Embryonic facial prominence (tissue), 1 donor: Measurements from ENCODE around the gene UCN.
"Not testable (repeated sequence)": the region's sequence is repeated elsewhere in the genome, so short reads cannot be mapped to it uniquely, and the experiment has no call there.

Experiments used
- DNase-seq: peaks from one replicate; pipeline ENCODE4 v3.0.0-alpha.2; 2016; ENCODE audit errors: extremely low spot score

The UCN gene

DNA sequence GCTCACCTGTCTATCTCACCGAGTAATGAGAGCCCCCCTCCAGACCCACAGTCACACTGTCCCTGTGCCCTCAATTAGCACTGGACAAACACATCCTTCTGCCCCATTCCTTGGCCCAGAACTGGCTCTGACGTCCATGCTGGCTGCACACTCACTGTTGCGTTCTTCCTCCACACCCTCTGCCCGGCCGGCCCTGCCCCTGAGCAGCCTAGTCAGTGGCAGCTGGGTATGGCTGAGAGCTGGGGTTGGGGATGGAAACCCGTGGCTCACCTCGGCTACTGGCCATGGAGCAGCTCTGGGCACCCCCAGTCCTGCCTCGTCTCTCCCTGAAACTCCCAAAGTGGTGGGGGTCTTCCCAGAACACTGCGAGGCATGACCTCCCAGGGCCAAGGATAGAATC lies 6.5 kb upstream of the UCN start:
- no peak for DNase-seq

DNA sequence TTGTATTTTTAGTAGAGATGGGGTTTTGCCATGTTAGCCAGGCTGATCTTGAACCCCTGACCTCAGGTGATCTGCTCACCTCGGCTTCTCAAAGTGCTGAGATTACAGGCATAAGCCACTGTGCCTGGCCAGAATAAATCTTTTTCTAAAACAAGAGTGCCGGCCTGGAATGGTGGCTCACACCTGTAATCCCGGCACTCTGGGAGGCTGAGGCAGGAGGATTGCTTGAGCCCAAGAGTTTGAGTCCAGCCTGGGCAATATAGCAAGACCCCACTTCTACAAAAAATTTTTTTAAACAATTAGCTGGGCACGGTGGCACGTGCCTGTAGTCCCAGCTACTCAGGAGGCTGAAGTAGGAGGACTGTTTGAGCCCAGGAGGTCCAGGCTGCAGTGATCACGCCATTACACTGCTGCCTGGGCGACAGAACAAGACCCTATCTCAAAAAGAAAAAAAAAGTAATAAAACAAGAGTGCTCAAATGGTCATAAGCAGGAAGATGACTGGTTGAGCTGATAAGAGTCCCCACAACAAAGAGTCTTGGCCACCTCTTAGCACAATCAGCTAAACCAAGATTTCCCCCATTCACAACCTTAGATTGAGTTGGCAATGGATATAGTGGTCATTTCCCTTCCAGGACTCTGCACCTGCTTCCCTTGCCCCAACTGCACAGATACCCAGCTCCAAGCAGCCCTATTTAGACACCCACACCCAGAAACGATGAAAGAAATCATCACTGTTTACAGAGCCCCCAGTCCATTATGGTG lies 5.8 kb upstream of the UCN start:
- DNase-seq, result no peak

DNA sequence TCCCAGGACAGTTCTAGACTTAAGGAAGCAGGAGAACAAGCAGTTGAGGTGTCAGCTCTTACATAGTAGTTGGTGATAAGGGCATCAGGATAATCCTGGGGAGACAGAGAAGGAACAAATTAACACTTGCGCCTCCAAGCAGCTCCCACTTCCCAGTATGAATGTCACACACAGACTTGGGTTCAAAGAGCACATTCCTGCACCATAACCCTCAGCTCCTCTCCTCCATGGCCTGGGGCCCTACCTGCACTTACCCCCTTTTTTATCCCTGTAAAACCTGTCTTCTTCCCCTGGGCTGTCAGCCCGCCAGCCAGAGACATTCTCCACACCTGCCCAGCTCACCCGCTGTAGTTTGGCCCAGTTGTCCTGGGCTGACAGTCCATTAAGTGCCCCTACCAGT lies 3.9 kb upstream of the UCN start:
- DNase-seq, result no peak

DNA sequence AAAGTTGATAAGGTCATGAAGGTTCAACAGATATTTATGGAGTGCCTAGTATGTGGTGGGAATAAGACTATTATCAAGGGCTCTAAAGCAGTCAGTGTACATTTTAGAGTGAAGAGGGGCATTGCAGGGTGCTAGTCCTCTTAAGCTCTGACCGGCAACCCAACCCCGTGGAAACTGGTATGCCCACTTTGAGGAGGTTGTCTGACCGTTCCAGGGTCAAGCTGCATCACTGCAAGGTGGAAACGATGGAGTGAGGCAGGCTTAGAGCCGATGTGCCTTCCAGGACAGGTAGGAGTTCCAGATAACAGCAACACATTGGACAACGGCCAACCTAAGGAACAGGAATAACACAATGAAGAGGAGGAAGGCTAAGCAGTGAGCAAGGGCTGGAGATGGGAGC lies 1.4 kb upstream of the UCN start:
- DNase-seq, result no peak

DNA sequence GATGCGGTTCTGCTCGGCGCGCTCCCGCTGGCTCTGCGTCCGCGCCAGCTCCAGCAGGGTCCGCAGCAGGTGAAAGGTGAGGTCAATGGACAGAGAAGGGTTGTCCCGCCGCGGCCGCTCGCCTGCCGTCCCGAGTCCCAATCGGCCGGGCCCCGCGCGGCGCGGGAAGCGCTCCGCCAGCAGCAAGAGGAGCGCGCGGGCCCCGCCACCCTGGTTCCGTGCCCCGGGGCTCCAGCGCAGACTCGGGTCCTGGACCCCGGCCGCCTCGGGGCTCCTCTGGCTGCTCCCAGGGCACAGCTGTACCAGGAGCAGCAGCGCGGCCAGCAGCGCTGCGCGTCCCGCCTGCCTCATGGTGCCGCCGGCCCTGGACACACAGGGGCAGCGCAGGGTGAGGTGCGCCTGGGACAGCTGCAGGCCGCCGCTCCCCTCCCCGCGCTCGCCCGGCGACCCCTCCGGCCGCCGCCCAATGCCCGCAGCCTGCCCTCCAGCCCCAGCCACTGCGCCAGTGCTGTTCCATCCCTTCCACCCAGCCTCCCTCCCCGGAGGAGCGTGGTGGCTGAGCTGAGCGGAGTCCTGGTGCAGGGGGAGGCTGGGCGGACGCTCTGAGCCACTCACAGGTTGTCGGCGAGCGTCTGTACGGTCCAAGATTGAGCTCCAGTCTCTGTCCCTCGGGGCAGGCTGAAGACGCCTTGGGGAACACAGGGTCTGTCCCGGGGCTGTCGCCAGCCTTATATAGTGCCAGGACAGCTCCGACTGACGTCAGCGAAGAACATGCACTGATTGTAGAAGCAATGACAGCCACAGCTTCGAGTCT lies 493 bp downstream of the UCN start:
- DNase-seq, result no peak

DNA sequence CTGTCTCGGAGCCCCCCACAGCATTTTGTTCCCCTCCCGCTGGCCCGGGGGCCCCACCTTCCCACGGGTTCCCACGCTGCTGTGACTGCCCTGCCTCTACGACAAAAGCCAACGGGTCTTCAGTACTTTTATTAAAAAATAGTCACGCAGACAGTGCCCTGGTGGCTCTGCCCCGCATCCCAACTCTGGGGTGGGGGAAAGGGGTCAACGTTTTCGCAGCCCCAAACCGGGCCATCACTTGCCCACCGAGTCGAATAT lies 1.0 kb downstream of the UCN start:
- DNase-seq, result no peak

DNA sequence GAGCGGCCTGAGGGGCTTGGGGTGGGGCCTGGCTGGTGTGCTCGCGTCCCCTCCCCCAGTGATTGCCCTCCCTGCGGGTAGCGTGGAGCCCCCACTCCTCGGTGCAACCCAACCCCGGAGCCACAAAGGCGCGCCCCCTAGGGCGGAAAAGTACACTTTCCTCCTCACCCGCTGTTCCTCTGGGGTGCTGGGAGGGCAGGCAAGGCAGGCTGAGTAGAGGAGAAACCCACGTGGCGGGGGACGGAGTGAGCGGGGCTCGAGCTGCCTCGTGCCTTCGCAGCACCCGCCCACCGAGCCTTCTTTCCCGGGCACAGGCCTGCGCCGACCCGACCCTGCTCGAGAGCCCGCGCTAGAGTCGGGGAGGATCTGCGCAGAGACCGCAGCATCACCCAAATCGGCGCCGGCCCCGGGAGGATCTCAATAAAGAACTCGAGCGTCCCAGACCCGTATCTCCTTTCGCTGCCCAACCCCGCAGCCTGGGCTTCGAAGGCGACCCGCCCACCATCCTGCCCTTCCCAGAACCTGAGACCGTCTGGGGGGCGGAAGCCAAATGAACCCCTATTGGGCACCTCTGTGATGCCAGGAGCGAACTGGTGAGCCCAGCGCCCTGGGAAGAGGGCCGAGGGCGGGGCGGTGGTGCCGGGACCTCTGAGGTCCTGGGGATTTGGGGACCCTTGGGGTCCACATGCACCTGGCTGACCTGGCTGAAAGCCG lies 1.5 kb downstream of the UCN start:
- DNase-seq, result no peak

DNA sequence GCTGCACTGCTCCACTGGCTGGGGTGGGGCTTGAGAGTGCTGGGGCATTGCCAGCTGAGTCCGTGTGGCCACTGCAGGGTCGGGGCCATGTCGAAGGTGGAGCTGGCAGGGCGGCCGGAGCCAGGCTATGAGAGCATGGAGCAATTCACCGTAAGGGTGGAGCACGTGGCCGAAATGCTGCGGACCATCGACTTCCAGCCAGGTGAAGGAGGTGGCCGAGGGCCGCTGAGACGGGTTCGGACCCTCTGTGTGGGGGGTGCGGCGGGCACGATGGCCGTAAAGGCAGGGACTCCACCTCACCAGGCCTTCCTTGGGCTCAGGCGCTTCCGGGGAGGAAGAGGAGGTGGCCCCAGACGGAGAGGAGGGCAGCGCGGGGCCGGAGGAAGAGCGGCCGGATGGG lies 2.1 kb downstream of the UCN start:
- DNase-seq, result no peak

DNA sequence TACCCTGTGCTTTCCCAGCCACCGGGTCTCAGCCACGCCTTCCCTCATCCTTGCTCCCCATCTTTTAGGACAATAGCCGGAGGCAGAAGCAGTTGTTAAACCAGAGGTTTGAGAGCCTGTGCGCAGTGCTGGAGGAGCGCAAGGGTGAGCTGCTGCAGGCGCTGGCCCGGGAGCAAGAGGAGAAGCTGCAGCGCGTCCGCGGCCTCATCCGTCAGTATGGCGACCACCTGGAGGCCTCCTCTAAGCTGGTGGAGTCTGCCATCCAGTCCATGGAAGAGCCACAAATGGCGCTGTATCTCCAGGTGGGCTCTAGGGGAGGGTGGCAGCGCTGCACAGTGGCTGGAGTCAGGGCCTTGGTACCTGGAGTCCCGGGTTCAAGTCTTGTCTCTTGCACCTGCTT lies 2.7 kb downstream of the UCN start:
- no peak for DNase-seq

DNA sequence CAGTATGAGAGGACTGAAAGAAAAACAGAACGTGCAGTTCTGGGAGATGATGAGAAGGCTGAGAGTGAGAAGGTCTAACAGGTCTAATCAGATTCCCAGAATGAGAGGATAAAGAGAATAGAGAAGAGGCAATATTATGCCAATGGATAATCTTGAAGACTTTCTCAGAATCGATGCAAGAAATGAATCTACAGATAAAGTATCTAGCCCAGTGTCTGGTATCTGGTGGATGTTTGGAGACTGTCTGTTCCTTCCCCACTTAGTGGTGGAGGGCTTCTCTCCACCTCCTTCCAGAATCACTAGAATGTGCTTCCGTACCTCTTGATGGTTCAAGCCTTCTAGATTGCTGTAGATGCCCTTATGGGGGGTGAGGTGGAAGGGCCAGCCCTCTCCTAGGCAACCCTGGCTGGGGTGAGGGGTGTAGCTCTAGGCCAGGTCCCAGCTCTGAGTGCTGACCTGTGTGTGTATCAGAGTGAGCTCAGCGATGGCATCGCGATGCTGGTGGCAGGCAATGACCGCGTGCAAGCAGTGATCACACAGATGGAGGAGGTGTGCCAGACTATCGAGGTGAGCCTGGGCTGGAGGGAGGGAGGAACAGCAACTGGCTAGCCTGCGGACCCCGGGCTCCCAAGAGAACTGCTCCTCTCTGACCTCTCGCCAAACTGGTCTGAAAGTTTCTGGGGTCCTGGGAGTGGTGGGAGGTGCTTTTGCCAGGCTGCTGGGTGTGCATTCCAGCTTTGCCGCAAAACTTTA lies 3.6 kb downstream of the UCN start:
- no peak for DNase-seq

DNA sequence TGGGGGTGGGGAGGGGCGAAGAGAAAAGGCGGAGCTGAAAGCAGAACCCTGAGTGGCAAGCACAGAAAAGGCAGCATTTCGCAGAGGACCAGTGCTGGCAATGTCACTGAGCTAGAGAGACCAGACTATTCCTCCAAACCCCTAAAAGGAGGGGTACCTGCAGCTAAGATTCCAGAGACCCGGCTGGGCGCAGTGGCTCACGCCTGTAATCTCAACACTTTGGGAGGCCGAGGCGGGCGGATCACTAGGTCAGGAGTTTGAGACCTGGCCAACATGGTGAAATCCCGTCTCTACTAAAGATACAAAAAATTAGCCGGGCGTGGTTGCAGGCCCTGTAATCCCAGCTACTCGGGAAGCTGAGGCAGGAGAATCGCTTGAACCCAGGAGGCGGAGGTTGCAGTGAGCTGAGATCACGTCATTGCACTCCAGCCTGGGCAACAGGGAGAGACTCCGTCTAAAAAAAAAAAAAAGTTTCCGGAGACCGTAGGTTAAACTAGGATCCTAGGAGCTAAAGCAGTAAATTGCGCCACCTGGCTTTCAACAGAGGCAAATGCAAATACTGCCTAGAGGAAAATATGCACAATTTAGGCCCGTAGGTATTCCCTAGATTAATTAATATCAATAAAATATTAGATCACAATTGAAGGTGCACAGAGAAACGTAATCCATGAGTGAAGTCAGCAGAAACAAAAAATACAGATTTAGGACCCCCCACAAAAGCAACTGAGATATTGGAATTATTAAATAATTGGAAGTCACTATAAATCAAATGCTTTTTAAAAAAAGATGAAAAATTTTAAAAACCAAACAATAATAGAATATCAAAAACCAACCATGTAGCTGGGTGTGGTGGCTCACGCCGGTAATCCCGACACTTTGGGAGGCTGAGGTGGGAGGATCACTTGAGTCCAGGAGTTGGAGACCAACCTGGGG lies 4.9 kb downstream of the UCN start:
- DNase-seq, result no peak

DNA sequence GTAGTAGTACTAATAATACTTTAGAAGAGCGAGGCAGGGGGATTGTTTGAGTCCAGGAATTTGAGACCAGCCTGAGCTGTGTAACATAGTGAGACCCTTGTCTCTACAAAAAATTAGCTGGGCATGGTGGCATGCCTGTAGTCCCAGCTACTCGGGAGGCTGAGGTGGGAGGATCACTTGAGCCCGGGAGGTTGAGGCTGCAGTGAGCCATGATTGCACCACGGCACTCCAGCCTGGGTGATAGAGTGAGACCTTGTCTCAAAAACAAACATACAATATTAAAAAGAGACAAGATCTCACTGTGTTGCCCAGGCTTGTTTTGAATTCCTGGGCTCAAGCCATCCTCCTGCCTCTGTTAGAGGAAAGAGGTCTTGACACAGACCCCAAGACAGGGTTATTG lies 7.6 kb downstream of the UCN start:
- not testable (repeated sequence) for DNase-seq

DNA sequence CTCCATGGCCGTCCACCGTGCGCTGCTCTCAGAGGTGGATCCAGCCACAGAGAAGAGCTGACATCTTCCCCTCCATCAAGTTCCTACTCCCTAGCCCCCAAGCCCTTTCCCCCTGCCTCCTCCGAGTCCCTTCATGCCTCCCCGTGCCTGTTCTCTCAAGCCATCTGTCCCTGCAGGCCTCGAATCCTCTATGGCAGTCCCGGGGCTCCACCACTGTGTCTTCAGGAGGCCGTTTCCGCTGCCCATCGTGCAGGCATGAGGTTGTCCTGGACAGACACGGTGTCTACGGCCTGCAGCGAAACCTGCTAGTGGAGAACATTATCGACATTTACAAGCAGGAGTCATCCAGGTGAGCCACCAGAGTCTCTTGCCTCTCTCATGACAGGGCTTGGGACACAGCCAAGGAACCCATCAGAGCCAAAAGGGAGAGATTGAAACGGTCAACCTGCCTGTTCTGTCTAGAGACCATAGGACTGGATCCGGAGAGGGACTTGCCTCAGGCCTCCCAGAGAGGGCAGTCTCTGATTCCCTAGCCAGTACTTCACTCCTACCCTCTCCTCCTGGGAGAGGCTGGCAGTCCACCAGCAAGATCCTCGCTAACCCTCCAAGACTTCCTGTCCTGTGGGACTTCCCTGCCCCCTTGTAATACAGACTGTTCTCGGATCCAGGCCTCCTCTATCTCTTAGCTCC lies 9.7 kb downstream of the UCN start:
- no peak for DNase-seq

DNA sequence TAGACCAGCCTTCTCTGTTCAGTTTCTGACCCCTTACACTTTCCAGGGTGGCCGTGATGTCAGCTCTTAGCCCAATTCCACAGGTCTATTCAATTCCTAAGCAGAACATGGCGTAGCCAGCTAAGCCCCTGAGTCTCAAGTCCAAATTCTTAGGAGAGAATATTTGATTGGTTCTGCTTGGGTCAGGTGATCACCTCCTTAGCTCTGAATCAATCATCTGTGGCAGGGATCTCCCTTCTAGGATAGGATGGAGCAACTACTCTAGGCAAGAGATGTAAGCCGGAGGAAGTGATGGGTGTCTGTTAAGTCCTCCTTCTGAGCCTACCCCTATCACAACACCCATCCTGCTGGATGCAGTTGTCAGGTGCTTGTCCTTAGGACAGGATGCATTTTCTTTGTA lies 11.1 kb downstream of the UCN start:
- DNase-seq, result no peak

DNA sequence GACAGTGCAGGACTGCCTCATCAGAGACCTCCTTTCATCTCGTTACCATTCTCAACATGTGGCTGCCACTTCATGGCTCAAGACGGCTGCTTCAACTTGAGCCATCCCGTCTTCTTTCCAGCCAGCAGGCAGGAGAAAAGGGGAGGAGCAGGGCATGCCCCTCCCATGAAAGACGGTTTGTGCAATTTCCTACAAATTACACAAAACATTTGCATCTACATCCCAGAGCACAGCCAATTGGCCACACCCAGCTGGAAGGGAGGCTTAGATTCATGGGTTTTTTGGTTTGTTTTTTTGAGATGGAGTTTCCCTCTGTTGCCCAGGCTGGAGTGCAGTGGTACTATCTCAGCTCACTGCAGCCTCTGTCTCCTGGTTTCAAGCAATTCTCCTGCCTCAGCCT lies 11.8 kb downstream of the UCN start:
- no peak for DNase-seq

DNA sequence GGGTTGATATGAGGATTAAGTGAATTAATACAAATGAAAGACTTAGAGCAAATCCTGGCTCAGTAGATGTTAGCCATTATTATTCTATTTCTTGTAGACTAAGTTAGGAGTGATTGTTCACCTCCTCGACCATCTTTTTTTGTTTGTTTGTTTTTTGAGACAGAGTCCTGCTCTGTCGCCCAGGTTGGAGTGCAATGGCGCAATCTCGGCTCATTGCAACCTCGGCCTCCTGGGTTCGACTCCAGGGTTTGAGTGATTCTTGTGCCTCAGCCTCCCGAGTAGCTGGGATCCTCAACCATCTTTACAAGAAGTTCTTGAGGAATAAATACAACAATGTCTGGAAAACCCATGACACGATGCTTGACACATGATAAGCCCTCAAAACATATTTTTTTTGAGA lies 13.3 kb downstream of the UCN start:
- DNase-seq, result no peak

DNA sequence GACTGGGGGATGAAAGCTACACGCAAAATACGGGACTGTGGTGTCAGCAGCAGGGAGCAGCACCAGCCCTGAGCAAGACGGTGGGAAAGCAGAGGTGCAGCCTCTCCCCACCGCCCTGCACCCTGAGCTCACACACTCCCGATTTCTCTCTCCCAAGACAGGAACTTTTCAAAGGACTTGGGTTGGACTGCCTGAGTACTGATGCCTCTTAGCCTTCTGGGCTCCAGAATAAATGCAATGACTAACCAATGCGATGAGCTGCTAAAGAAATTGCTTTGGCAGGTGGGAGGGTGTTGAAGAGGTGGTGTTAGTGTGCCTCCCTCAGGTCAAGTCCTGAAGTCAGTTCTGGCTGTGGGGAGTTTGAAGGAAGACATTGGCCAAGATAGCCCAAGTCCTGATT lies 16.4 kb downstream of the UCN start:
- DNase-seq, result no peak

DNA sequence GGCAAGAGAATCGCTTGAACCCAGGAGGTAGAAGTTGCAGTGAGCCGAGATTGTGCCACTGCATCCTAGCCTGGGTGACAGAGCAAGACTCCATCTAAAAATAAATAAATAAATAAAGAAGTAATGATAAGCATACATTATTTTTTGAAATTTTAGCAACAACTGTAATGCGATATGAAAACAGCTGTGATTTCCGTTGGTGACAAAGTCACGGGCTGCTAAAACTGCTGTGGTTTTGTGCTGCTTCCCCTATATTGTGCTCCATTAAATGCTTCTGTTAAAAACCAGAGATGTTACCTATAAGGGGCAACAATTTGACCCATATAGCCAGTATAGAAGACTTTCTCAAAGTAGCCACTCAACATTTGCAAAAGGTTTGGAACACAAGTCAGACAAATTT lies 17.7 kb downstream of the UCN start:
- no peak for DNase-seq

DNA sequence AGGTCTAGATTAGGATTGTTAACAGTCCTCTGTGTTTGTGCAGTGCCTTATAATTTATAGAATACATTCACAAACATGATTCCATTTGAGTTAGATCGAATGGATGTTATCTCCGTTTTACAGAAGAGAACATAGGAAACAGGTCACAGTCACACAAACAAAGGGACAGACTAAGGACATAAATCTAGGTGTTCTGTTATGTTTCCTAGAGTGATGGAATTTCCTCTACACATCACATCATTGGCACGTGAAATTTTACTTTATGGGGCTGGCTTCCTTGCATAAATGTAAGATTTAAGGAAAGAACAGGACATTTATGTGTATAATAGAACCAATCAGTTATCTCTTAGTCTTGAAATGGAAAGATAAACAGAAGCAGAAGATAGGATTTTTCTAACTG lies 19.6 kb downstream of the UCN start:
- DNase-seq, result no peak

DNA sequence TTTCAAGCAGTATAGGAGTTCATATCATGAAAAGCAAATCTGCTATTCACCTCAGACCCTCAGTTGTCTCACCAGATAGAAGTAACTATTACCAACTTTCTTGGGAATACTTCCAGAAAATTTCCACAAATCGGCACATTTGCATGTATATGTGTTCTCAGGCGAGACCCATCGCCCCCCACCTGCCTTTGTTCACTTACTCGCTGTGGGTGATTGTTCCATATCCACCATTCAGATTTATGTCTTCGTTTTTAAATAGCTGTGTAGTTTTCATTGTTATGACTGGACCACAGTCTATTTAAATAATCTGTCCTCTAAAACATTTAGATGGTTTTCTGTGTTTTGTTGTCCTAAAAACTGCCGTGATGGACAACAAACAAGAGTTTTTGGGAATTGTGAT lies 22.8 kb downstream of the UCN start:
- DNase-seq, result no peak

DNA sequence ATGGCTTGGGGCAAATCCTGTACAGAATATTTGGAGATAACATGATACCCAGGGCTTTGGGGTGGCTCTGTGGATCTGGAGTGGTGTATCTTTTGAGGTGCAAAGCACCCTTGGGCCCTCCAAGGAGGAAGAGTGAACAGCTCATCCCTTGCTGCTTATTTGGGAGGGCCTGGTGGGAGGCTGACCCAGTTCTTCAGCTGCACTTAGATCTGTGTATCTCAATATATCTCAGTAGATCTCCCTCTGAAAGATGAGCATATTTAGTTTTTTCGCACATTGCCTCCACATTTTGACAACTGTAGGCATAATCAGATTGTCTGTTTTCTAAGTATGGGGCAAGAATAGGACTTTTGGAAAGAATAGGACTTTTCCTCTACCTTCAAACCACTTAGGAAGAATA lies 23.2 kb downstream of the UCN start:
- DNase-seq, result no peak
